Measurements from ENCODE around the gene PANX2.

The PANX2 gene

GRCh38 chr22:50173311-50173982 lies 2.9 kb downstream of the PANX2 start:
- DNase-seq, result no peak

- DNase-seq, result no peak
Measured at GRCh38 chr22:50173983-50174355, 3.4 kb downstream of the PANX2 start.

GRCh38 chr22:50174382-50175190 lies 4.1 kb downstream of the PANX2 start:
- no peak for DNase-seq

GRCh38 chr22:50175191-50175461 lies 4.6 kb downstream of the PANX2 start:
- no peak for DNase-seq

GRCh38 chr22:50175921-50176849 lies 5.7 kb downstream of the PANX2 start:
- no peak for DNase-seq

- DNase-seq, result no peak
Measured at GRCh38 chr22:50176850-50177536, 6.5 kb downstream of the PANX2 start.

- DNase-seq, result no peak
Measured at GRCh38 chr22:50177537-50178470, 7.3 kb downstream of the PANX2 start.

GRCh38 chr22:50178471-50178864 lies 7.9 kb downstream of the PANX2 start:
- no peak for DNase-seq

GRCh38 chr22:50178871-50179869 lies 8.6 kb downstream of the PANX2 start:
- no peak for DNase-seq

- no peak for DNase-seq
Measured at GRCh38 chr22:50179937-50180726, 9.6 kb downstream of the PANX2 start.

- DNase-seq, result no peak
Measured at GRCh38 chr22:50180727-50181521, 10.4 kb downstream of the PANX2 start.

- DNase-seq, result no peak
Measured at GRCh38 chr22:50182176-50183081, 11.9 kb downstream of the PANX2 start.

- DNase-seq, result no peak
Measured at GRCh38 chr22:50183141-50183971, 12.8 kb downstream of the PANX2 start.

- DNase-seq, result no peak
Measured at GRCh38 chr22:50184004-50184901, 13.7 kb downstream of the PANX2 start.

- no peak for DNase-seq
Measured at GRCh38 chr22:50184902-50185374, 14.4 kb downstream of the PANX2 start.

Data from activated gamma-delta T cell treated with Interleukin-2 at 50 U/mL for 16 hours (primary cell).